ENCODE measurements around the gene ATP6V1C2.
"Not testable (repeated sequence)": the region's sequence is repeated elsewhere in the genome, so short reads cannot be mapped to it uniquely, and the experiment has no call there.

Gene ATP6V1C2

GRCh38 chr2:10768063-10768507 is 46.7 kb downstream of the ATP6V1C2 start:
- DNase-seq (ENCODE audit: low read depth), result no peak

- DNase-seq (ENCODE audit: low read depth), result no peak
Observed at GRCh38 chr2:10770956-10771750, 49.7 kb downstream of the ATP6V1C2 start.

GRCh38 chr2:10771786-10772185 is 50.4 kb downstream of the ATP6V1C2 start:
- no peak for DNase-seq (ENCODE audit: low read depth)

DNA sequence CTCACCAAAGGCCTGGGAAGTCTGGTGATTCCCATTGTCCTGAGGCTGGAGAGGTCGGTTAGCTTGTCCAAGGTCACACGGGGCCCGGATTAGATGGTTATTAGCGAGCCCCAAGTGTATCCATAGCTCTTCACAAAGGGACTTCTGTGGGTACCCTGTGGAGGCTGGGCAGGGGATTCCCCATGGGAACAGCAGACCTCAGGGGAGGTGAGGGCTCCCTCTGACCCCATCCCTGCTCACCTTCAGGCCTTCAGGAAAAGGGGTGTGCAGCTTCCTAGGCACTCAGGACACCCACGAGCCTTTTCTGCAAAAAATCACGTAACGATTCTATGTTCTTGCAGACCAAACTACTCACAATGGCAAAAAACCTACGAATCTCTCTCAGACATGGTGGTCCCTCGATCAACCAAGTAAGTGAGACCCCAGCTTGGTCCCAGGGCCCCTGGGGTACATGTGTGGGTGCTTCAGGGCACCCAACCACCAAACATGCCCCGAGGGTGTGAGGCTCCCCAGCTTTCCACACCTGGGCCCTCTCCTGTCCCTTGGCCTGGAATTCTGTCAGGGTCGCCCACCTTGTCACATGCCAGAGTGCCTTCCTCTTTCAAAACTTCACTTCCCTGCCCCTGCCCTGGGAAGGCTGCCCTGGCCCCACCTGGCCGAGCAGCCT is 50.9 kb downstream of the ATP6V1C2 start:
- DNase-seq (ENCODE audit: low read depth), result no peak

GRCh38 chr2:10772868-10773215 is 51.4 kb downstream of the ATP6V1C2 start:
- DNase-seq (ENCODE audit: low read depth), result no peak

GRCh38 chr2:10773821-10774341 is 52.5 kb downstream of the ATP6V1C2 start:
- no peak for DNase-seq (ENCODE audit: low read depth)

GRCh38 chr2:10774394-10774793 is 53.0 kb downstream of the ATP6V1C2 start:
- DNase-seq (ENCODE audit: low read depth), result no peak

GRCh38 chr2:10775021-10775780 is 53.8 kb downstream of the ATP6V1C2 start:
- DNase-seq (ENCODE audit: low read depth), result no peak

- DNase-seq (ENCODE audit: low read depth), result no peak
Observed at GRCh38 chr2:10775831-10776230, 54.4 kb downstream of the ATP6V1C2 start.

DNA sequence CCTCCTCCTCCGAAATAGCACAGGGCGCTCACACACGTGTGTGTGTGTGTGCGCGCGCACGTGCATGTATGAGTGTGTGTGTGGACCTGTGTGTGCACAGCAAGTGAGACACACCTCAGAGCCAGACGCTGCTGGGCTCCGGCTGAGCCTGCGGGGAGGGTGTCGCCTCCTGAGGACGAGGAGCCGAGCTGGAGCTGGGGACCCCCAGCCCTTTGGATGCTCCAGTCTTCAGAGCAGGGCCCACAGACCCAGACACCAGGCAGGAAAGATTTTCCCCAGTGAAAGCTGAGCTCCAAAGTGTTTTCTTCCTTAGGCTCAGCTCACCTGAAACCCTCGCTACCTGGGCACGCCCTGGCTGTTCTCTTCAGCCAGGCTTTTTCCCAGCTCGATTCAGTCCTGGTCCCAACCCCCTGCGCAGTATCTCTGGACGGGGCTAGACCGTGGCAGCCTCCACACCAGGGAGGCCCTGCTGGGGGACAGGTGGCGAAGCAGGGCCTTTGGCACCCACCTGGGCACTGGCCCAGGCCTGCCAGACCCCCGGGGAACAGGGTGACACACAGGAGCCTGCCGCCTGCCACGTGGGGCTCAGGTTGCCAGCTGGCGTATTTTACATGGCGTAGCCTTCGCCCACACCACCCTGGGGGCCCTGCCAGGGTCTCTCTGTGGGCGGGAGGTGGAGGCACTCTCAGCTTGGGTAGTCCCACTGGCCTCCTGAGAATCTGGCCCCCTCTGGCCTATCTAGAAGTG is 55.0 kb downstream of the ATP6V1C2 start:
- no peak for DNase-seq (ENCODE audit: low read depth)

GRCh38 chr2:10777111-10777841 is 55.8 kb downstream of the ATP6V1C2 start:
- DNase-seq (ENCODE audit: low read depth), result no peak

- DNase-seq (ENCODE audit: low read depth), result no peak
Observed at GRCh38 chr2:10777842-10778723, 56.7 kb downstream of the ATP6V1C2 start.

- no peak for DNase-seq (ENCODE audit: low read depth)
Observed at GRCh38 chr2:10778724-10779115, 57.3 kb downstream of the ATP6V1C2 start.

GRCh38 chr2:10779776-10780490 is 58.5 kb downstream of the ATP6V1C2 start:
- DNase-seq (ENCODE audit: low read depth), result no peak

- DNase-seq (ENCODE audit: low read depth), result no peak
Observed at GRCh38 chr2:10780491-10780820, 59.0 kb downstream of the ATP6V1C2 start.

DNA sequence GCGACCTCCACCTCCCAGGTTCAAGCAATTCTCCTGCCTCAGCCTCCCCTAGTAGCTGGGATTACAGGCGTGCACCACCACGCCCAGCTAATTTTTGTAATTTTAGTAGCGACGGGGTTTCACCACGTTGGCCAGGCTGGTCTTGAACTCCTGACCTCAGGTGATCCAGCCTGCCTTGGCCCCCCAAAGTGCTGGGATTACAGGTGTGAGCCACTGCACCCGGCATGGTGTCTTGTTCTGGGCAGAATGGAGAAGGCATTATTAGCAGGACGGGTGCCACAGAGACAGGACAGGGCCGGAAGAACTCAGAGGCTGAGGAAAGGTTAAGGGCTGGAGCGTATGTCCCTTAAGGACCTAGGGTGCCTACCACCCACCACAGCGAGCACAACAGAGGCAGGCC is 59.4 kb downstream of the ATP6V1C2 start:
- not testable (repeated sequence) for DNase-seq (ENCODE audit: low read depth)

- DNase-seq (ENCODE audit: low read depth), result no peak
Observed at GRCh38 chr2:10781746-10782145, 60.3 kb downstream of the ATP6V1C2 start.

DNA sequence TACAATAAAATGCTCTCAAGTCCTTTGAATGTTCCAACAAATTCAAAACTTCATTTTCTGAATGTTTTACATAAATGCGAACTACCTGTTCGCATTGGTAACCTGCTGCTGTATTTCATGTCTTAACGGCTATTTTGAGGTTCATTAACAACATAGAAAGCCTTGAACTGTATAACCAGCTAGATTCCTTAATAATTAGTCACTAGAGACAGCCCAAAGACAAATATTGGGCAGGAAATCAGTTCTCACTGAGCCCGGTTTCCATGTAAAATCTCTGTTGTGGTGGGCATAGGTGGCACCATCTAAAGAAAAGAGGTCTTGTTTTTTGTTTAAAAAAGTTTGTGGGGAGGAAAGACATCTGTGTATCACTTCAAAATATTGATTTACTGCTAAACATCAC is 62.0 kb downstream of the ATP6V1C2 start:
- no peak for DNase-seq (ENCODE audit: low read depth)

- DNase-seq (ENCODE audit: low read depth), result no peak
Observed at GRCh38 chr2:10784719-10785118, 63.3 kb downstream of the ATP6V1C2 start.

- no peak for DNase-seq (ENCODE audit: low read depth)
Observed at GRCh38 chr2:10785260-10785659, 63.8 kb downstream of the ATP6V1C2 start.
